Measurements from ENCODE around the gene DOCK2. TPM values are rescaled to one million over a fixed set of nuclear protein-coding genes. Genes with fewer than 3 reads are reported as not detected.
"Not testable (repeated sequence)": the region's sequence is repeated elsewhere in the genome, so short reads cannot be mapped to it uniquely, and the experiment has no call there.

DOCK2 gene
- total and polyA plus RNA-seq, 9 of the 15 experiments (the other 6 are each of a cell fraction or from before 2014, with no cell fraction given) = 4.5 to 42.6 (median 20.5) TPM

GRCh38 chr5:169766943-169767342, 129.9 kb downstream of the DOCK2 start:
- H3K36me3 ChIP-seq (ENCODE audit: control insufficient read depth, insufficient read depth, low read length); in situ Hi-C loops (cut with MboI); POLR2A ChIA-PET; H3K4me2 ChIP-seq (ENCODE audit: insufficient read depth, low read length); H3K9me1 ChIP-seq (ENCODE audit: control insufficient read depth, insufficient read depth, low read length); intact Hi-C loops (cut with micrococcal nuclease); H3K27me3 ChIP-seq (ENCODE audit: control insufficient read depth in 2 of 2, insufficient read depth in 2 of 2, low read length in 2 of 2); DNase-seq (ENCODE audit: extremely low read depth in 1 of 4, low spot score in 3 of 4); ATAC-seq; BruUV-seq (replicated peaks); H3K27ac ChIP-seq (ENCODE audit: extremely low read depth, low read depth, low read length); H2AFZ ChIP-seq (ENCODE audit: low read depth, low read length); H3K79me2 ChIP-seq (ENCODE audit: control insufficient read depth, insufficient read depth, low read length); H3K9me3 ChIP-seq (replicated peaks; ENCODE audit: control insufficient read depth, insufficient read depth, low read depth, low read length); H3K9ac ChIP-seq (ENCODE audit: insufficient read depth in 1 of 2, low read depth in 2 of 2, low read length in 2 of 2); H4K20me1 ChIP-seq (replicated peaks; ENCODE audit: control insufficient read depth, insufficient read depth, low read length); H3K4me3 ChIP-seq; H3K4me1 ChIP-seq (replicated peaks in 1 of 2; ENCODE audit: control insufficient read depth in 2 of 2, insufficient read depth in 2 of 2, low read length in 2 of 2); FAIRE-seq: not testable (repeated sequence)
- WGBS (ENCODE audit: insufficient coverage, low coverage, missing lambda C conversion rate) = 72% methylated on average over 6 of the region's 6 CpGs
- CTCF ChIA-PET (ENCODE audit: low intra/inter-chr PET ratio) = interaction anchor here (0.7 kb wide), 1 partner anchor 62 kb away, joined by 3 read pairs; no protein-coding TSS in a partner anchor

GRCh38 chr5:169767938-169768337, 130.9 kb downstream of the DOCK2 start:
- DNase-seq (ENCODE audit: extremely low read depth in 1 of 4, low spot score in 3 of 4) (peak; percentile 28 to 55 (median 40)), FAIRE-seq (peak; percentile 42), ATAC-seq (peak; percentile 35)
- no peaks in the 10 kb centered on the region for H3K9me3 ChIP-seq (replicated peaks; ENCODE audit: control insufficient read depth, insufficient read depth, low read depth, low read length)
- BruUV-seq (replicated peaks) = no TSS peak
- peaks cover 0 to 10% of the 10 kb centered on the region in 2 experiments; a peak in 3 of 5 replicates for H3K4me1 ChIP-seq (replicated peaks in 1 of 2; ENCODE audit: control insufficient read depth in 2 of 2, insufficient read depth in 2 of 2, low read length in 2 of 2)
- H3K27ac ChIP-seq (ENCODE audit: extremely low read depth, low read depth, low read length) = no peak overlapping the region
- H4K20me1 ChIP-seq (replicated peaks; ENCODE audit: control insufficient read depth, insufficient read depth, low read length) = no peaks in the 10 kb centered on the region; the same call in 1 of the 2 replicates
- H3K4me3 ChIP-seq = no peak overlapping the region
- H3K36me3 ChIP-seq (ENCODE audit: control insufficient read depth, insufficient read depth, low read length) = no peaks in the 10 kb centered on the region
- in situ Hi-C loops (cut with MboI) (no loop called here), intact Hi-C loops (cut with micrococcal nuclease) (no loop called here)
- no peak overlapping the region for H2AFZ ChIP-seq (ENCODE audit: low read depth, low read length)
- H3K9ac ChIP-seq (ENCODE audit: insufficient read depth in 1 of 2, low read depth in 2 of 2, low read length in 2 of 2) = no peak overlapping the region
- H3K79me2 ChIP-seq (ENCODE audit: control insufficient read depth, insufficient read depth, low read length) = no peaks in the 10 kb centered on the region
- H3K4me2 ChIP-seq (ENCODE audit: insufficient read depth, low read length) = peak overlapping the region; percentile 17; the same call in 1 of the 2 replicates
- CTCF ChIA-PET (ENCODE audit: low intra/inter-chr PET ratio) = no interaction called here
- H3K9me1 ChIP-seq (ENCODE audit: control insufficient read depth, insufficient read depth, low read length) = no peaks in the 10 kb centered on the region
- WGBS (ENCODE audit: insufficient coverage, low coverage, missing lambda C conversion rate) = 36% methylated on average over 6 of the region's 6 CpGs
- H3K27me3 ChIP-seq (ENCODE audit: control insufficient read depth in 2 of 2, insufficient read depth in 2 of 2, low read length in 2 of 2) = no peaks in the 10 kb centered on the region
- POLR2A ChIA-PET = interaction anchor here (0.6 kb wide), 1 partner anchor 588 kb away, joined by 3 read pairs; no protein-coding TSS in a partner anchor
- TF ChIP-seq USF2 (CRISPR knock-in tag; IDR thresholded peaks at IDR 0.05) = peak; percentile 80
- no peak for TF ChIP-seq FUS (optimal IDR thresholded peaks at IDR 0.05; ENCODE audit: low read depth, low read length)
- TF ChIP-seq DACH1 (IDR thresholded peaks at IDR 0.05; ENCODE audit: partially characterized antibody) = peak; percentile 22
- peak; percentile 29; the same call in 1 of the 2 replicates for TF ChIP-seq NFIC (IDR thresholded peaks at IDR 0.05)
- TF ChIP-seq ASH1L (IDR thresholded peaks at IDR 0.05; ENCODE audit: borderline replicate concordance, low read depth, partially characterized antibody) = no peak
- no peak for TF ChIP-seq KHSRP (IDR thresholded peaks at IDR 0.05)
- peak; percentile 28; the same call in 1 of the 2 replicates for TF ChIP-seq NCOR1 (IDR thresholded peaks at IDR 0.05)
- TF ChIP-seq RBM14 (IDR thresholded peaks at IDR 0.05; ENCODE audit: borderline replicate concordance, insufficient read depth, low read depth, low read length) = no peak
- 0 out of 2 replicates have a peak, but pooled peaks have one; percentile 30 for TF ChIP-seq TFAP4 (CRISPR knock-in tag; IDR thresholded peaks at IDR 0.05; ENCODE audit: borderline replicate concordance)
- no peak for TF ChIP-seq MYC (IDR thresholded peaks at IDR 0.05; ENCODE audit: low read depth, low read length)
- TF ChIP-seq MYC (CRISPR knock-in tag; IDR thresholded peaks at IDR 0.05; ENCODE audit: borderline replicate concordance, low read depth) = no peak
- TF ChIP-seq TEAD4 (IDR thresholded peaks at IDR 0.05; ENCODE audit: low read length) = peak; percentile 58; the same call in 1 of the 2 replicates
- TF ChIP-seq TEAD4 (CRISPR knock-in tag; IDR thresholded peaks at IDR 0.05; ENCODE audit: borderline replicate concordance) = no peak
- TF ChIP-seq USF1 (CRISPR knock-in tag; IDR thresholded peaks at IDR 0.05) = peak; percentile 80

All from K562 (cell line).